IPS-15b (cell line): ENCODE results near the gene RAB3C.

Experiments used
- H3K27me3 ChIP-seq: one replicate; pipeline ENCODE4 v1.6.1; 2013; ENCODE audit warnings: low read length; ENCODE audit not compliant: control insufficient read depth, insufficient read depth
- H3K36me3 ChIP-seq: one replicate; pipeline ENCODE4 v1.6.1; 2013; ENCODE audit warnings: low read length; ENCODE audit not compliant: control insufficient read depth, insufficient read depth
- H3K4me1 ChIP-seq: one replicate; pipeline ENCODE4 v1.6.1; 2013; ENCODE audit warnings: mild to moderate bottlenecking, low read length; ENCODE audit not compliant: control insufficient read depth, insufficient read depth
- H3K4me3 ChIP-seq: one replicate; pipeline ENCODE4 v1.5.1; 2013; ENCODE audit warnings: low read depth, low read length
- H3K9ac ChIP-seq: one replicate; pipeline ENCODE4 v1.6.1; 2013; ENCODE audit warnings: low read depth, mild to moderate bottlenecking, low read length
- H3K9me3 ChIP-seq: one replicate; pipeline ENCODE4 v1.6.1; 2013; ENCODE audit warnings: mild to moderate bottlenecking, low read length; ENCODE audit not compliant: control insufficient read depth, insufficient read depth

Gene RAB3C

DNA sequence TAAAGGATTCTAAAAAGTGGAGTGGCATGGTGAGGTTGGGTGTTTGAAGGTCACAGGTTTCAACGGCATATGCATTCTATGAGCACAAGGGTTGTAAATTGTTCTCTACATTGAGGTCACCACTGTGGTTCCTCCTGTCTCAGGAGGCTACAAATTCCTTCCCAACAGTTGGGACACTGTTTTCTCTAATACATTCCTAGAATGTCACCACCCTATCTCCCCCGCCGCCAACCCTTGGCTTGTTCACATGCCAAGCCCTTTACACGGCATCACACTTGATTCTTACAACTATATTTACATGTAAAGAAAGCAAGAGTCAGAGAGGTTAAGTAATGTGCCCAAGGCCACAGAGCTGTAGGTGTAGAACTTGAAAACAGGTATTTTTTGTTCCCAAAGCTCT, 315.1 kb downstream of the RAB3C start:
- no peaks in the 10 kb centered on the region for H3K4me1 ChIP-seq
- no peak overlapping the region for H3K4me3 ChIP-seq
- H3K36me3 ChIP-seq: no peaks in the 10 kb centered on the region
- no peak overlapping the region for H3K9ac ChIP-seq
- H3K27me3 ChIP-seq: no peaks in the 10 kb centered on the region
- no peaks in the 10 kb centered on the region for H3K9me3 ChIP-seq

DNA sequence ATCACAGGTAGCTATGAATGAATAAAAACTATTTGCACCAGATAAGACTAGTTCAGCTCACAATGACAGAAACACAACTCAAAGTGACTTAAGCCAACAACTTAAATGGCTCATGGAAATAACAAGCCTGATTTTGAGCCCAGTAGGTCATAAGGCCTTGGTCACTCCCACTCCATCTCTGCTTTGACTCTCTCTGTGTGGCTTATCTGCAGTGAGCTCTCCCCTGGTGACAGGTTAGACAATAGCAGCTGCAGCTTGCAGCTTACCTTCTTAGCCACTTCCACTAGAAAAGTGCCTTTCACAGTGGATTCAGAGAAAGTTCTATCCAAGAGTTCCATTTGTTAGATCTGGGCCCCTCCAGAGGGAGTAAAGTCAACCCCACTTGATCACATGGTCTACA, 315.7 kb downstream of the RAB3C start:
- Histone ChIP-seq H3K27me3 (no peaks in the 10 kb centered on the region), H3K9ac (no peak overlapping the region), H3K9me3 (no peaks in the 10 kb centered on the region), H3K36me3 (no peaks in the 10 kb centered on the region), H3K4me3 (no peak overlapping the region), H3K4me1 (no peaks in the 10 kb centered on the region)

DNA sequence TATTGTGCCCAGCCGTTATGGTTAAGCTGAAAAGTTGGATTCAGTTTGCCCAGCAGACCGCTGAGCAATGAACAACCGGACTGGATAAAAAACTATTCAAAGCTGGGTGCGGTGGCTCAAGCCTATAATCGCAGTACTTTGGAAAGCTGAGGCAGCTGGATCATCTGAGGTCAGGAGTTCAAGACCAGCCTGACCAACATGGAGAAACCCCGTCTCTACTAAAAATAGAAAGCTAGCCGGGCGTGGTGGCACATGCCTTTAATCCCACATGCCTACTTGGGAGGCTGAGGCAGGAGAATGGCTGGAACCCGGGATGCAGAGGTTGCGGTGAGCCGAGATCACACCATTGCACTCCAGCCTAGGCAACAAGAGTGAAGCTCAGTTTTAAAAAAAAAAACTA, 318.4 kb downstream of the RAB3C start:
- no peaks in the 10 kb centered on the region for H3K9me3 ChIP-seq
- no peak overlapping the region for H3K9ac ChIP-seq
- H3K36me3 ChIP-seq: no peaks in the 10 kb centered on the region
- H3K4me1 ChIP-seq: no peaks in the 10 kb centered on the region
- no peak overlapping the region for H3K4me3 ChIP-seq
- H3K27me3 ChIP-seq: no peaks in the 10 kb centered on the region

DNA sequence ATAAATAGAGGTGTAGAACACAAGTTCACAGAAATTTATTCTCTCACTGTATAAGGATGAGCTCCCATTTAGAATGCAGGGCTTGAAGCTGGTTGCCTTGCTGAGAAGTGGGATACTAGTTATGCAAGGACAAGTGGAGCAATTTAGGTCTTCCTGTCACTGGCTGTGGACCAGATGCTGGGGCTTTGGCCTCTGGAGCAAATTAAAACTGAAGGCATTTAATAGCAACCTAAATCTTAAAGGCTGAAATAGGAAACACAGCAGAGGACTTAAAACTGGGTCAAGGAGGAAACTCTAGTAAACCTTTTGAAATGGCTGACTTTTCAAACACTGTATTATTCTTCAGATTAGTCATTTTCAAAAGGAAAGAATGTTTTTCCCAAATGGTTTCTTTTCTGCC, 319.4 kb downstream of the RAB3C start:
- Histone ChIP-seq H3K27me3 (no peaks in the 10 kb centered on the region), H3K4me3 (no peak overlapping the region), H3K36me3 (no peaks in the 10 kb centered on the region), H3K4me1 (no peaks in the 10 kb centered on the region), H3K9ac (no peak overlapping the region), H3K9me3 (no peaks in the 10 kb centered on the region)

DNA sequence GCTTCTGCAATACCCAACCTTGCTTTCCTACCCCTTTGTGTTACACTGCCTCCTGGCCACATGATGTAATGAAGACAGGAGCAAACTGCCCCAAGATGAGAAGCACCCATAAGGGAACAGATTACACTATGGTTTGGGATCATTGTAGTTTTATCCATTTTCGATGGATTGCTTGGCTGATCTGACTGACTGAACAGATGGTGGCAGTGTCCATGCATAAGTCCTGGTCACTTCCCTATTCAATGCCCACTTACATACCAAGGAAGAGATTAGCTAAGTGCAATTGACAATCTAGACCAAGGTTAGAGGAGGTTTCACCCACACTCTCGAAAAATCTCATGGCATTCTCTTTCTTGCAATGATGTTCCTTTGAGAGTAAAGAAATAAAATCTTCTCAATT, 319.9 kb downstream of the RAB3C start:
- no peaks in the 10 kb centered on the region for H3K9me3 ChIP-seq
- no peak overlapping the region for H3K4me3 ChIP-seq
- H3K9ac ChIP-seq: no peak overlapping the region
- H3K36me3 ChIP-seq: no peaks in the 10 kb centered on the region
- H3K4me1 ChIP-seq: no peaks in the 10 kb centered on the region
- no peaks in the 10 kb centered on the region for H3K27me3 ChIP-seq

DNA sequence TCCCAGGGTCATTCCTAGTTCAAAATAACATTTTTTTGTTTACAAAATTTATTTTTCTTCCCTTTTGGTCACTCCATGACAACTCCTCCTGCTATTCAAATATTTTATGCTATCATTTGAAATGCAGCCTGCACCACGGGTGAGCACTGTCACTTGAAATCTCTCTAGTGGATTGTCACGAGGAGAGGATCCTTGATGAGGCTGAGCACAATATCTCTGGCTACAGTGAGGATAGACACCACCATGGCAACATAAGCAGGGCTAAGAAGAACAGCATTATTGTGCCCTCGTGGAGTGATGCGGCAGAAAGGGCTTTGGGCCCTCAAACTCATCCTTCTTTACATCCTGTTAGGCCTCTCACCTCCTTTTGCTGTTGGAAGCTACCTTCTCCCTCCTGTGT, 321.9 kb downstream of the RAB3C start:
- no peak overlapping the region for H3K9ac ChIP-seq
- H3K4me3 ChIP-seq: no peak overlapping the region
- no peaks in the 10 kb centered on the region for H3K4me1 ChIP-seq

DNA sequence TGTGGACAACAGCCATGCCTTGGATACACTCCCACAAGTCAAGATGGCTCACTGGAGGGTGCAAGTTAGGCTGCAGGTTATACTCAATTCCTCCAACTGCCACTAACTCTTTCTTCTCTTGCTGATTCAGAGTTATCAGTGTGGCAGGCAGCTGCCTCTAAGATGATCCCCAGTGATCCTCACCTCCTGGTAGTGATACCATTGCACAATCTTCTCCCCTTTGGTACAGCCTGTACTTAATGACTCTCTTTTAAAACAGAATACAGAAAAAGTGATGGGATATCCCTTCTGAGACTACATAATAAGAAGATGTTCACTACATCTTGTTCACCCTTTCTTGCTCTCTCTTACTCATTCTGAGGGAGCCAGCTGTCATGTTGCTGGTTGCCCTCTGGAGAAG, 323.1 kb downstream of the RAB3C start:
- no peak overlapping the region for H3K4me3 ChIP-seq

More for the DNA sequence above, 321.9 kb downstream of the RAB3C start:
- Histone ChIP-seq H3K36me3 (no peaks in the 10 kb centered on the region), H3K27me3 (no peaks in the 10 kb centered on the region), H3K9me3 (no peaks in the 10 kb centered on the region)

More for the DNA sequence above, 323.1 kb downstream of the RAB3C start:
- H3K9ac ChIP-seq: no peak overlapping the region
- no peaks in the 10 kb centered on the region for H3K36me3 ChIP-seq
- H3K27me3 ChIP-seq: no peaks in the 10 kb centered on the region
- H3K4me1 ChIP-seq: no peaks in the 10 kb centered on the region
- no peaks in the 10 kb centered on the region for H3K9me3 ChIP-seq
